ENCODE data around the gene ITPR3. TPM values are rescaled to one million over a fixed set of nuclear protein-coding genes. Genes with fewer than 3 reads are reported as not detected.

ITPR3 gene
- total RNA-seq, 1 experiment from 2014 or later, result 103 TPM

DNA sequence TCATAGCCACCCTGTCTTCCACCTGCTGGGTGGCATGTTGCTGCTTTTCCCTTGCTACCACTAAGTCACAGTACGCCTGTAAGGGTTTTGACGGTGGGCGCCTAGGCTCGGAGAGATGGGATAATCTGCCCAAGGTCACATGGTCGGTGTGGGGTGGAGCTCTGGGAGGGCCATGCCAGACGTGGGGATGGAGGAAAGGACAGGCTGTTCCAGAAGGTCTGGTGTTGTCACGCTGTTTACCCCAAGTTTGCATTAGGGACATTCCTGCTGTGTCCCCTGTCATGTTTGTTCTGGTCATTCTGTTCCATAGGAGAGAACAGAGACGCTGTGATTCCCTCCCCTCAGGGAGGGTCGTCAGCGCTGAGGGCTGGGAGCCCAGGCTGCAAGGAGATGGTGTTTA lies 109.5 kb downstream of the ITPR3 start:
- H2AFZ ChIP-seq (ENCODE audit: low read depth, low read length, poor library complexity, severe bottlenecking), result no peak overlapping the region
- TF ChIP-seq RAD21 (IDR thresholded peaks at IDR 0.05; ENCODE audit: low read depth) (no peak), SRF (IDR thresholded peaks at IDR 0.05; ENCODE audit: low read depth) (no peak), CBX3 (IDR thresholded peaks at IDR 0.05; ENCODE audit: low read depth) (no peak)
- TF ChIP-seq, protein P1, sequence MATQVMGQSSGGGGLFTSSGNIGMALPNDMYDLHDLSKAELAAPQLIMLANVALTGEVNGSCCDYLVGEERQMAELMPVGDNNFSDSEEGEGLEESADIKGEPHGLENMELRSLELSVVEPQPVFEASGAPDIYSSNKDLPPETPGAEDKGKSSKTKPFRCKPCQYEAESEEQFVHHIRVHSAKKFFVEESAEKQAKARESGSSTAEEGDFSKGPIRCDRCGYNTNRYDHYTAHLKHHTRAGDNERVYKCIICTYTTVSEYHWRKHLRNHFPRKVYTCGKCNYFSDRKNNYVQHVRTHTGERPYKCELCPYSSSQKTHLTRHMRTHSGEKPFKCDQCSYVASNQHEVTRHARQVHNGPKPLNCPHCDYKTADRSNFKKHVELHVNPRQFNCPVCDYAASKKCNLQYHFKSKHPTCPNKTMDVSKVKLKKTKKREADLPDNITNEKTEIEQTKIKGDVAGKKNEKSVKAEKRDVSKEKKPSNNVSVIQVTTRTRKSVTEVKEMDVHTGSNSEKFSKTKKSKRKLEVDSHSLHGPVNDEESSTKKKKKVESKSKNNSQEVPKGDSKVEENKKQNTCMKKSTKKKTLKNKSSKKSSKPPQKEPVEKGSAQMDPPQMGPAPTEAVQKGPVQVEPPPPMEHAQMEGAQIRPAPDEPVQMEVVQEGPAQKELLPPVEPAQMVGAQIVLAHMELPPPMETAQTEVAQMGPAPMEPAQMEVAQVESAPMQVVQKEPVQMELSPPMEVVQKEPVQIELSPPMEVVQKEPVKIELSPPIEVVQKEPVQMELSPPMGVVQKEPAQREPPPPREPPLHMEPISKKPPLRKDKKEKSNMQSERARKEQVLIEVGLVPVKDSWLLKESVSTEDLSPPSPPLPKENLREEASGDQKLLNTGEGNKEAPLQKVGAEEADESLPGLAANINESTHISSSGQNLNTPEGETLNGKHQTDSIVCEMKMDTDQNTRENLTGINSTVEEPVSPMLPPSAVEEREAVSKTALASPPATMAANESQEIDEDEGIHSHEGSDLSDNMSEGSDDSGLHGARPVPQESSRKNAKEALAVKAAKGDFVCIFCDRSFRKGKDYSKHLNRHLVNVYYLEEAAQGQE (IDR thresholded peaks at IDR 0.05; ENCODE audit: low read depth), result no peak
- TF ChIP-seq, protein P2, sequence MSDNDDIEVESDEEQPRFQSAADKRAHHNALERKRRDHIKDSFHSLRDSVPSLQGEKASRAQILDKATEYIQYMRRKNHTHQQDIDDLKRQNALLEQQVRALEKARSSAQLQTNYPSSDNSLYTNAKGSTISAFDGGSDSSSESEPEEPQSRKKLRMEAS (IDR thresholded peaks at IDR 0.05), result no peak
- H4K20me1 ChIP-seq (ENCODE audit: insufficient read depth), result no peaks in the 10 kb centered on the region
- no peaks in the 10 kb centered on the region for H3K9me2 ChIP-seq (ENCODE audit: insufficient read depth)
- H3K79me2 ChIP-seq (ENCODE audit: insufficient read depth, low read length), result no peaks in the 10 kb centered on the region
- POLR2A ChIA-PET, result no interaction called here
- RAD21 ChIA-PET (ENCODE audit: low non-redundant PET in 1 of 2, low total read pairs in 2 of 2, uncharacterized antibody in 2 of 2, unreplicated experiment in 2 of 2), result no interaction called here
- H3K4me2 ChIP-seq (ENCODE audit: low read length), result no peak overlapping the region
- no peak overlapping the region for H3K9ac ChIP-seq (ENCODE audit: low read length)
- H3K4me3 ChIP-seq (replicated peaks in 1 of 2; ENCODE audit: low read depth in 1 of 2, low read length in 2 of 2), result no peak overlapping the region
- intact Hi-C loops (cut with micrococcal nuclease), result no loop called here
- H3K9me3 ChIP-seq (ENCODE audit: control insufficient read depth in 1 of 2, insufficient read depth in 1 of 2, low read depth in 1 of 2, low read length in 2 of 2), result no peaks in the 10 kb centered on the region
- CTCF ChIA-PET, result no interaction called here
- BruUV-seq (replicated peaks), result no TSS peak
- H3K36me3 ChIP-seq (ENCODE audit: control insufficient read depth in 1 of 2, insufficient read depth in 2 of 2, low read length in 2 of 2), result no peaks in the 10 kb centered on the region
- DNase-seq (ENCODE audit: low read depth, low spot score) (no peak), ATAC-seq (no peak)
- H3K4me1 ChIP-seq (ENCODE audit: control insufficient read depth in 1 of 2, insufficient read depth in 2 of 2, low read length in 2 of 2), result peaks cover 0 to 10% of the 10 kb centered on the region in 2 experiments; a peak in 2 of 4 replicates
- no peaks in the 10 kb centered on the region for H3K27me3 ChIP-seq (ENCODE audit: insufficient read depth, low read length)
- no peak overlapping the region for H3K27ac ChIP-seq (ENCODE audit: low read depth, low read length)

DNA sequence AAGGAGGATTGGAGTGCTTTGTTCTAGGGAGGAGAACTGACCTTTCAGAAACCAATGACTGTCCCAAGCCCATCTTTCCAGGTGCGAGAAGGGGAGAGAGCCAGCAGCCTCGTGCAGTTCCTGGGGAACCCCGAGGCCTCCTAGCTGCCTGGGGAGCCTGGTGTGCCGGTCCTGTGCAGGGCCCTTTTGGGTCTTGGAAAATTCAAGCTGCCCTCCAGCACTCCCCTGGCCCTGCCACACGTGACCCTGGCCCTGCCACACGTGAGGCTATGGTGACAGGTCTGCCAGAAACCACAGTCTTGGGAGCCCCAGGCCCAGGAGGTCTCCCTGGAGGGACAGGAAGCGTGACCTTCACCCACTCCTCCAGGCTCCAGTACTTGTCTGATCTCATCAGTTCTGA lies 109.9 kb downstream of the ITPR3 start:
- ChIA-PET CTCF (no interaction called here), RAD21 (ENCODE audit: low non-redundant PET in 1 of 2, low total read pairs in 2 of 2, uncharacterized antibody in 2 of 2, unreplicated experiment in 2 of 2) (no interaction called here), POLR2A (no interaction called here)
- ATAC-seq (no peak), DNase-seq (ENCODE audit: low read depth, low spot score) (no peak)
- no peak overlapping the region for H3K4me2 ChIP-seq (ENCODE audit: low read length)
- no peaks in the 10 kb centered on the region for H3K27me3 ChIP-seq (ENCODE audit: insufficient read depth, low read length)
- BruUV-seq (replicated peaks), result no TSS peak
- H3K79me2 ChIP-seq (ENCODE audit: insufficient read depth, low read length), result no peaks in the 10 kb centered on the region
- H3K9ac ChIP-seq (ENCODE audit: low read length), result no peak overlapping the region
- H3K4me1 ChIP-seq (ENCODE audit: control insufficient read depth in 1 of 2, insufficient read depth in 2 of 2, low read length in 2 of 2), result peaks cover 0 to 10% of the 10 kb centered on the region in 2 experiments; a peak in 2 of 4 replicates
- H3K27ac ChIP-seq (ENCODE audit: low read depth, low read length), result no peak overlapping the region
- no peaks in the 10 kb centered on the region for H3K36me3 ChIP-seq (ENCODE audit: control insufficient read depth in 1 of 2, insufficient read depth in 2 of 2, low read length in 2 of 2)
- H3K9me3 ChIP-seq (ENCODE audit: control insufficient read depth in 1 of 2, insufficient read depth in 1 of 2, low read depth in 1 of 2, low read length in 2 of 2), result no peaks in the 10 kb centered on the region
- intact Hi-C loops (cut with micrococcal nuclease), result no loop called here
- no peaks in the 10 kb centered on the region for H4K20me1 ChIP-seq (ENCODE audit: insufficient read depth)
- no peak overlapping the region for H2AFZ ChIP-seq (ENCODE audit: low read depth, low read length, poor library complexity, severe bottlenecking)
- H3K4me3 ChIP-seq (replicated peaks in 1 of 2; ENCODE audit: low read depth in 1 of 2, low read length in 2 of 2), result no peak overlapping the region
- no peak for TF ChIP-seq SRF (IDR thresholded peaks at IDR 0.05; ENCODE audit: low read depth)
- TF ChIP-seq SP1 (IDR thresholded peaks at IDR 0.05; ENCODE audit: low read depth), result no peak
- no peak for TF ChIP-seq ZFX (IDR thresholded peaks at IDR 0.05)
- no peaks in the 10 kb centered on the region for H3K9me2 ChIP-seq (ENCODE audit: insufficient read depth)
